ENCODE results near the gene MRFAP1L1. TPM values are rescaled to one million over a fixed set of nuclear protein-coding genes. Genes with fewer than 3 reads are reported as not detected.
"Not testable (repeated sequence)": the region's sequence is repeated elsewhere in the genome, so short reads cannot be mapped to it uniquely, and the experiment has no call there.

Gene MRFAP1L1
- total RNA-seq, 1 experiment from 2014 or later: 57.7 TPM

- peak; percentile 96 for DNase-seq
- no peak overlapping the region for H3K27ac ChIP-seq (ENCODE audit: insufficient read length, low read depth, low read length)
- peak overlapping the region; percentile 90 to 94 for H3K4me3 Mint-ChIP-seq
- H2AK5ac ChIP-seq (ENCODE audit: insufficient read length, low read length): no peak overlapping the region
- H3K79me1 ChIP-seq (ENCODE audit: insufficient read depth, low read depth, low read length, poor library complexity, severe bottlenecking): peaks cover 6% of the 10 kb centered on the region
- no peak overlapping the region for H3K4ac ChIP-seq (ENCODE audit: low read depth, low read length)
- no peak overlapping the region for H3K56ac ChIP-seq (ENCODE audit: insufficient read length, low read depth, low read length)
- peak overlapping the region; percentile 74 to 94 (median 82); a peak in 4 of 7 replicates for H3K27ac Mint-ChIP-seq
- H2BK5ac ChIP-seq (ENCODE audit: insufficient read length, low read length): no peak overlapping the region
- peaks cover 5% of the 10 kb centered on the region for H3K4me1 ChIP-seq (ENCODE audit: insufficient read depth, low read length)
- no peaks in the 10 kb centered on the region for H3K9me3 ChIP-seq (ENCODE audit: control insufficient read depth, low read depth, low read length)
- no peaks in the 10 kb centered on the region for H4K20me1 ChIP-seq (ENCODE audit: control insufficient read depth, insufficient read depth, insufficient read length)
- H3K23ac ChIP-seq (ENCODE audit: insufficient read length, low read depth, low read length): no peak overlapping the region
- H3K27me3 ChIP-seq (ENCODE audit: insufficient read depth, low read length): no peaks in the 10 kb centered on the region; the same call in 1 of the 2 replicates
- no peak overlapping the region for H4K91ac ChIP-seq (ENCODE audit: insufficient read length, low read depth, low read length)
- peaks cover 31 to 33% (median 32%) of the 10 kb centered on the region in 3 experiments for H3K36me3 Mint-ChIP-seq (ENCODE audit: insufficient read depth in 1 of 3, low read depth in 3 of 3)
- H3K27me3 Mint-ChIP-seq (ENCODE audit: low read depth): peaks cover 20% of the 10 kb centered on the region
- no CpG with 5 or more reads among the region's 89 CpGs for WGBS (ENCODE audit: extremely low coverage, insufficient read length, low lambda C conversion rate)
- no peak overlapping the region; the same call in 1 of the 2 replicates for H3K14ac ChIP-seq (ENCODE audit: insufficient read depth, low read length)
- peaks cover 6% of the 10 kb centered on the region in 2 experiments; a peak in 2 of 5 replicates for H3K9me3 Mint-ChIP-seq
- peaks cover 5% of the 10 kb centered on the region for H3K23me2 ChIP-seq (ENCODE audit: insufficient read length, low read depth, low read length, poor library complexity, severe bottlenecking)
- H2AFZ ChIP-seq (ENCODE audit: low read length): no peak overlapping the region
- H3K4me1 Mint-ChIP-seq: peaks cover 29 to 33% of the 10 kb centered on the region in 2 experiments
- no peak for TF ChIP-seq CTCF (conservative IDR thresholded peaks at IDR 0.05)
- H3K79me2 ChIP-seq (ENCODE audit: insufficient read depth, low read length): peaks cover 12% of the 10 kb centered on the region; the same call in 1 of the 2 replicates
- peak overlapping the region; percentile 64 for H3K4me2 ChIP-seq (ENCODE audit: insufficient read depth, insufficient read length, low read length)
- no peak overlapping the region for H2BK15ac ChIP-seq (ENCODE audit: low read depth, low read length)
- H3T11ph ChIP-seq (ENCODE audit: low read length): no peak overlapping the region
- H4K5ac ChIP-seq (ENCODE audit: insufficient read length, low read depth, low read length): no peak overlapping the region
- H4K8ac ChIP-seq (replicated peaks; ENCODE audit: insufficient read length, low read depth, low read length): no peak overlapping the region
- H3K9ac ChIP-seq (ENCODE audit: extremely low read depth, insufficient read length, low read length): peak overlapping the region; percentile 46
- no peak overlapping the region for H3K18ac ChIP-seq (ENCODE audit: insufficient read length, low read depth, low read length)
- no peak overlapping the region for H2BK12ac ChIP-seq (ENCODE audit: insufficient read length, low read depth, low read length)
- no peak overlapping the region for H2BK20ac ChIP-seq (ENCODE audit: low read depth, low read length, poor library complexity, severe bottlenecking)
- H2BK120ac ChIP-seq (ENCODE audit: low read depth, low read length, poor library complexity, severe bottlenecking): no peak overlapping the region
Observed at GRCh38 chr4:6673660-6674499, 35.8 kb downstream of the MRFAP1L1 start.

GRCh38 chr4:6673191-6673659, 36.4 kb downstream of the MRFAP1L1 start:
- peaks cover 20% of the 10 kb centered on the region for H3K27me3 Mint-ChIP-seq (ENCODE audit: low read depth)
- H3K4me1 Mint-ChIP-seq: peaks cover 29 to 33% of the 10 kb centered on the region in 2 experiments
- H4K5ac ChIP-seq (ENCODE audit: insufficient read length, low read depth, low read length): not testable (repeated sequence)

More at GRCh38 chr4:6673191-6673659, 36.4 kb downstream of the MRFAP1L1 start:
- not testable (repeated sequence) for H2AK5ac ChIP-seq (ENCODE audit: insufficient read length, low read length); H3K9me3 ChIP-seq (ENCODE audit: control insufficient read depth, low read depth, low read length); H4K8ac ChIP-seq (replicated peaks; ENCODE audit: insufficient read length, low read depth, low read length); H2BK20ac ChIP-seq (ENCODE audit: low read depth, low read length, poor library complexity, severe bottlenecking); H3K23ac ChIP-seq (ENCODE audit: insufficient read length, low read depth, low read length); H2BK5ac ChIP-seq (ENCODE audit: insufficient read length, low read length); H3K14ac ChIP-seq (ENCODE audit: insufficient read depth, low read length); H2BK15ac ChIP-seq (ENCODE audit: low read depth, low read length); H2AFZ ChIP-seq (ENCODE audit: low read length); H3K18ac ChIP-seq (ENCODE audit: insufficient read length, low read depth, low read length); H2BK120ac ChIP-seq (ENCODE audit: low read depth, low read length, poor library complexity, severe bottlenecking); H3T11ph ChIP-seq (ENCODE audit: low read length); H3K79me1 ChIP-seq (ENCODE audit: insufficient read depth, low read depth, low read length, poor library complexity, severe bottlenecking); H2BK12ac ChIP-seq (ENCODE audit: insufficient read length, low read depth, low read length); H3K9ac ChIP-seq (ENCODE audit: extremely low read depth, insufficient read length, low read length); H3K9me3 Mint-ChIP-seq; H3K56ac ChIP-seq (ENCODE audit: insufficient read length, low read depth, low read length); DNase-seq; H3K4ac ChIP-seq (ENCODE audit: low read depth, low read length); H3K27me3 ChIP-seq (ENCODE audit: insufficient read depth, low read length); H4K20me1 ChIP-seq (ENCODE audit: control insufficient read depth, insufficient read depth, insufficient read length); H3K27ac ChIP-seq (ENCODE audit: insufficient read length, low read depth, low read length); H3K23me2 ChIP-seq (ENCODE audit: insufficient read length, low read depth, low read length, poor library complexity, severe bottlenecking); H3K4me1 ChIP-seq (ENCODE audit: insufficient read depth, low read length); H4K91ac ChIP-seq (ENCODE audit: insufficient read length, low read depth, low read length)
- Mint-ChIP-seq H3K36me3 (ENCODE audit: insufficient read depth in 1 of 3, low read depth in 3 of 3) (peaks cover 30 to 33% (median 31%) of the 10 kb centered on the region in 3 experiments), H3K27ac (peak overlapping the region; percentile 74 to 94 (median 82); a peak in 4 of 7 replicates), H3K4me3 (peak overlapping the region; percentile 90 to 94)
- H3K4me2 ChIP-seq (ENCODE audit: insufficient read depth, insufficient read length, low read length): peak overlapping the region; percentile 32
- peaks cover 12% of the 10 kb centered on the region; the same call in 1 of the 2 replicates for H3K79me2 ChIP-seq (ENCODE audit: insufficient read depth, low read length)
- WGBS (ENCODE audit: extremely low coverage, insufficient read length, low lambda C conversion rate): no CpG with 5 or more reads among the region's 14 CpGs
